B cell (primary cell): Measurements from ENCODE around the gene LMX1B. TPM values are rescaled to one million over a fixed set of nuclear protein-coding genes. Genes with fewer than 3 reads are reported as not detected.

Source experiments
- ATAC-seq: fragments of 200-7000 bp; cut with Tn5 transposase; one replicate; pipeline ENCODE4 v1.10.0; 2021; ENCODE audit warnings: low read depth, mild to moderate bottlenecking, moderate number of reproducible peaks, moderate library complexity
- CTCF ChIA-PET: fragments of 350-600 bp; sonication (Branson Sonifier 250); formaldehyde crosslinking; loops from one replicate; lab custom pipeline; 2021; ENCODE audit warnings: antibody characterized with exemption, inconsistent platforms; lab: Charles Lee
- POLR2A ChIA-PET: fragments of 350-600 bp; sonication (Branson Sonifier 250); formaldehyde crosslinking; loops from one replicate; lab custom pipeline; 2021; ENCODE audit warnings: antibody characterized with exemption; lab: Charles Lee
- DNase-seq: peaks from one replicate; pipeline ENCODE4 v3.0.0; 2013
- H2AFZ ChIP-seq: 2 replicates; pipeline ENCODE4 v1.6.1; 2012; ENCODE audit warnings: mild to moderate bottlenecking, low read depth, low read length; ENCODE audit not compliant: insufficient read depth, poor library complexity, severe bottlenecking
- H3K27ac ChIP-seq, 2 donors: 1 replicate in 1 of 2; 2 replicates in 1 of 2; pipeline ENCODE4 v1.5.1; 2012 to 2013; ENCODE audit warnings: low read length in 2 of 2, mild to moderate bottlenecking in 2 of 2, moderate library complexity in 1 of 2
- H3K27me3 ChIP-seq, 4 experiments: fragments of 200-600 bp in 1 of 4; sonication (generic) in 1 of 4; replicated peaks in 1 of 4; 1 replicate in 2 of 4; 2 replicates in 2 of 4; pipeline versions ENCODE4 v1.6.1 to v1.7.0; 2013 to 2016; ENCODE audit warnings: low read length in 3 of 4, mild to moderate bottlenecking in 2 of 4, mixed read lengths in 1 of 4, moderate library complexity in 1 of 4; ENCODE audit not compliant: insufficient read depth in 4 of 4, control insufficient read depth in 3 of 4; ENCODE audit errors: control extremely low read depth in 1 of 4
- H3K36me3 ChIP-seq, 2 experiments: replicated peaks in 1 of 2; 1 replicate in 1 of 2; 2 replicates in 1 of 2; pipeline versions ENCODE4 v1.6.1 to v1.7.1; 2013; ENCODE audit warnings: low read length in 1 of 2; ENCODE audit not compliant: insufficient read depth in 2 of 2, control insufficient read depth in 1 of 2; ENCODE audit errors: control extremely low read depth in 1 of 2, extremely low read depth in 1 of 2
- H3K4me1 ChIP-seq, 2 donors: fragments of 200-600 bp in 1 of 2; sonication (generic) in 1 of 2; 1 replicate in 1 of 2; 2 replicates in 1 of 2; pipeline versions ENCODE4 v1.5.1 to v1.6.1; 2013 to 2017; ENCODE audit warnings: low read length in 2 of 2; ENCODE audit not compliant: control insufficient read depth in 2 of 2, insufficient read depth in 2 of 2
- H3K4me2 ChIP-seq: replicated peaks from 2 replicates; pipeline ENCODE3; 2012; ENCODE audit warnings: mild to moderate bottlenecking, low read depth, low read length; ENCODE audit not compliant: poor library complexity, severe bottlenecking
- H3K4me3 ChIP-seq, 5 experiments: fragments of 200-600 bp in 1 of 5; sonication (generic) in 1 of 5; 1 replicate in 3 of 5; 2 replicates in 2 of 5; pipeline versions ENCODE4 v1.5.1 to v1.7.0; 2011 to 2016; ENCODE audit warnings: low read length in 4 of 5, mild to moderate bottlenecking in 4 of 5, low read depth in 2 of 5, control low read depth in 1 of 5, moderate library complexity in 1 of 5; ENCODE audit not compliant: insufficient read depth in 1 of 5; ENCODE audit errors: control extremely low read depth in 1 of 5, extremely low read depth in 1 of 5
- H3K79me2 ChIP-seq: fragments of 200-600 bp; sonication (generic); one replicate; pipeline ENCODE4 v1.6.0; 2016; ENCODE audit warnings: low read length; ENCODE audit not compliant: control insufficient read depth, insufficient read depth
- H3K9ac ChIP-seq: fragments of 200-600 bp; sonication (generic); 2 replicates; pipeline ENCODE4 v1.6.1; 2017; ENCODE audit warnings: mild to moderate bottlenecking, low read length, moderate library complexity
- H3K9me3 ChIP-seq, 3 donors: one replicate each; pipeline versions ENCODE4 v1.6.1 to v1.7.1; 2013; ENCODE audit warnings: low read length in 2 of 3; ENCODE audit not compliant: control insufficient read depth in 2 of 3, insufficient read depth in 1 of 3; ENCODE audit errors: control extremely low read depth in 1 of 3
- H4K20me1 ChIP-seq: 2 replicates; pipeline ENCODE4 v1.6.0; 2012; ENCODE audit warnings: mild to moderate bottlenecking, low read length; ENCODE audit not compliant: insufficient read depth, control insufficient read depth, poor library complexity, severe bottlenecking
- H3K27ac Mint-ChIP-seq: one replicate; pipeline ENCODE4 v1.8.0; 2021; ENCODE audit warnings: mixed read lengths
- H3K27me3 Mint-ChIP-seq: one replicate; pipeline ENCODE4 v1.8.0; 2021; ENCODE audit warnings: mixed read lengths
- H3K4me1 Mint-ChIP-seq: one replicate; pipeline ENCODE4 v1.8.0; 2021; ENCODE audit warnings: mixed read lengths
- H3K4me3 Mint-ChIP-seq: one replicate; pipeline ENCODE4 v1.8.0; 2021; ENCODE audit warnings: mixed read lengths
- H3K9me3 Mint-ChIP-seq: one replicate; pipeline ENCODE4 v1.8.0; 2022; ENCODE audit warnings: mixed read lengths; ENCODE audit not compliant: insufficient read depth
- CTCF ChIP-seq: fragments of 200-600 bp; IDR thresholded peaks from one replicate; pipeline ENCODE4 v1.8.0; 2022; ENCODE audit warnings: antibody characterized with exemption, mild to moderate bottlenecking
- EZH2 ChIP-seq: IDR thresholded peaks from 2 replicates; pipeline ENCODE4 v1.6.1; 2012; ENCODE audit warnings: borderline replicate concordance, low read depth, mild to moderate bottlenecking, moderate library complexity, low read length; ENCODE audit not compliant: insufficient read depth, poor library complexity, severe bottlenecking
- WGBS: methylation state at CpG from one replicate; pipeline ENCODE4 v1.1.5; 2013; ENCODE audit warnings: missing lambda C conversion rate; ENCODE audit not compliant: insufficient coverage; 5-methylcytosine and 5-hydroxymethylcytosine counted together
- intact Hi-C: fragments of 100-400 bp; cut with micrococcal nuclease; formaldehyde crosslinking; loops from one replicate; pipeline ENCODE4 v1.10.0; 2022
- polyA plus RNA-seq: library from polyadenylated mRNA; depleted of rRNA; stranded (reverse); fragments of >200 nt; gene quantifications from 2 replicates; pipeline ENCODE4 v1.2.3, GENCODE V29; 2012
- total RNA-seq, 2 donors: library from RNA; stranded (reverse); fragments of 120-200 nt in 1 of 2; gene quantifications; 1 replicate in 1 of 2; 2 replicates in 1 of 2; pipeline versions ENCODE4 v1.2.3 to v1.2.4, GENCODE V29; 2013 to 2022

LMX1B gene
- total and polyA plus RNA-seq, 2 donors (not counting 1 experiment from before 2014, with no cell fraction given), result not detected

- no peak overlapping the region for H3K27ac Mint-ChIP-seq
- Histone ChIP-seq H3K4me2 (no peak overlapping the region), H3K27ac (no peak overlapping the region), H3K4me1 (peaks cover 7 to 19% of the 10 kb centered on the region in 2 donors), H3K9me3 (peaks cover 0 to 11% (median 0%) of the 10 kb centered on the region in 3 donors), H2AFZ (no peak overlapping the region), H3K9ac (no peak overlapping the region), H3K4me3 (no peak overlapping the region), H4K20me1 (no peaks in the 10 kb centered on the region), H3K79me2 (no peaks in the 10 kb centered on the region), H3K27me3 (peaks cover 0 to 70% (median 28%) of the 10 kb centered on the region in 4 experiments), H3K36me3 (no peaks in the 10 kb centered on the region)
- peaks cover 3% of the 10 kb centered on the region for H3K9me3 Mint-ChIP-seq
- no peak for DNase-seq
- H3K4me1 Mint-ChIP-seq, result peaks cover 11% of the 10 kb centered on the region
- peaks cover 35% of the 10 kb centered on the region for H3K27me3 Mint-ChIP-seq
- ChIA-PET CTCF (interaction anchor here (1.1 kb wide), 1 partner anchor 110 kb away, joined by 4 read pairs; no protein-coding TSS in a partner anchor), POLR2A (interaction anchor here (0.5 kb wide), 1 partner anchor 1860 kb away, joined by 5 read pairs; no protein-coding TSS in a partner anchor)
- intact Hi-C loops, result no loop called here
- ATAC-seq, result no peak
- no peak overlapping the region for H3K4me3 Mint-ChIP-seq
- TF ChIP-seq CTCF (no peak), EZH2 (no peak)
- 41% methylated on average over 18 of the region's 20 CpGs for WGBS
Measured at GRCh38 chr9:126671381-126671831, 57.7 kb downstream of the LMX1B start.

GRCh38 chr9:126671983-126672382 is 58.3 kb downstream of the LMX1B start:
- no peak overlapping the region for H3K27ac ChIP-seq
- no peak overlapping the region for H3K4me3 Mint-ChIP-seq
- H3K36me3 ChIP-seq, result no peaks in the 10 kb centered on the region
- H3K4me2 ChIP-seq, result no peak overlapping the region
- intact Hi-C loops, result no loop called here
- 53% methylated on average over 5 of the region's 6 CpGs for WGBS
- ATAC-seq, result no peak
- H3K4me1 ChIP-seq, result peaks cover 2 to 19% of the 10 kb centered on the region in 2 donors
- peaks cover 0 to 11% (median 0%) of the 10 kb centered on the region in 3 donors for H3K9me3 ChIP-seq
- no peak overlapping the region for H2AFZ ChIP-seq
- H3K4me3 ChIP-seq, result no peak overlapping the region
- peaks cover 3% of the 10 kb centered on the region for H3K9me3 Mint-ChIP-seq
- TF ChIP-seq EZH2, result no peak
- TF ChIP-seq CTCF, result no peak
- CTCF ChIA-PET, result no interaction called here
- no peak overlapping the region for H3K9ac ChIP-seq
- peaks cover 8% of the 10 kb centered on the region for H3K4me1 Mint-ChIP-seq
- POLR2A ChIA-PET, result interaction anchor here (0.5 kb wide), 1 partner anchor 1861 kb away, joined by 5 read pairs; no protein-coding TSS in a partner anchor
- H3K27me3 Mint-ChIP-seq, result peaks cover 38% of the 10 kb centered on the region
- no peak for DNase-seq
- H3K27me3 ChIP-seq, result peaks cover 0 to 76% (median 33%) of the 10 kb centered on the region in 4 experiments
- H3K27ac Mint-ChIP-seq, result no peak overlapping the region
- H3K79me2 ChIP-seq, result no peaks in the 10 kb centered on the region
- no peaks in the 10 kb centered on the region for H4K20me1 ChIP-seq
